AG04450 (cell line): Measurements from ENCODE around the gene REC8. TPM values are rescaled to one million over a fixed set of nuclear protein-coding genes. Genes with fewer than 3 reads are reported as not detected.
A peak's percentile ranks its signal among the peaks of the same experiment; 100 is the strongest.

Experiments
- CTCF ChIA-PET: fragments of 300-600, 350-600 bp; formaldehyde crosslinking; extraction: SDS; loops from one replicate; lab custom pipeline; 2022; ENCODE audit warnings: antibody characterized with exemption, inconsistent platforms; lab: Charles Lee
- POLR2A ChIA-PET: fragments of 350-600 bp; formaldehyde crosslinking; extraction: SDS; loops from one replicate; lab custom pipeline; 2021; ENCODE audit warnings: antibody characterized with exemption, inconsistent platforms; lab: Yijun Ruan, JAX
- DNase-seq: peaks from one replicate; pipeline ENCODE4 v3.0.0-alpha.2; 2011; ENCODE audit warnings: low read depth, low spot score
- H3K27ac ChIP-seq: one replicate; pipeline ENCODE4 v1.5.1; 2012; ENCODE audit warnings: low read depth, low read length, control low read depth
- H3K27me3 ChIP-seq: one replicate; pipeline ENCODE4 v1.6.0; 2012; ENCODE audit warnings: low read length; ENCODE audit not compliant: control insufficient read depth, insufficient read depth
- H3K4me3 ChIP-seq: 2 replicates; pipeline ENCODE4 v1.5.1; 2011; ENCODE audit warnings: mild to moderate bottlenecking, low read depth, low read length, control low read depth
- H3K9me3 ChIP-seq: 2 replicates; pipeline ENCODE4 v1.5.1; 2012; ENCODE audit warnings: low read length; ENCODE audit not compliant: control insufficient read depth, insufficient read depth
- CTCF ChIP-seq: IDR thresholded peaks from 2 replicates; pipeline ENCODE4 v1.5.1; 2011; ENCODE audit warnings: low read depth, low read length, control low read depth, inconsistent platforms
- polyA plus RNA-seq: library from polyadenylated mRNA; depleted of rRNA; stranded (reverse); fragments of >200 nt; gene quantifications from 2 replicates; pipeline ENCODE4 v1.2.3, GENCODE V29; 2011

Gene REC8
- polyA plus RNA-seq, 1 experiment, result 1.5 TPM

DNA sequence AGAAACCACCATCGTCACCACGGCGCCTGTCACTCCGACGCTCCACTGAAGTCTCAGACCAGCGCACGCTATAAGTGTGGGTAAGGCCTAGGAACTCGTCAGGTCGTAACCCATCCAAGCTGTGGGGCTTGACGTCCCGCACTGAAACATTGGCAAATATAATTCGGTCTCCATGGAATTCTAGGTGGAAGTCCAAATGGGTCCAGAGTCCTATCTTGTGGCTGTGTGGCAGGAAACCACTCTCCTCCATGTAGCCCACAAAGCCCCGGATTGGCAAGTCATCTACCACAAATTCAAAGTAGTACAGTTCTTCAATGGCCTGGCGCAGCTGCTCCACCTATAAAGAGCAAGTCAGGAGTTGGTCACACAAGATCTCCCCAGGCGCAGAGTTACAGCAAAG lies 21.1 kb downstream of the REC8 start:
- no peak for DNase-seq
- CTCF ChIA-PET, result no interaction called here
- no peaks in the 10 kb centered on the region for H3K27me3 ChIP-seq
- TF ChIP-seq CTCF, result no peak
- POLR2A ChIA-PET, result no interaction called here
- no peak overlapping the region for H3K27ac ChIP-seq
- H3K4me3 ChIP-seq, result no peak overlapping the region
- no peaks in the 10 kb centered on the region; the same call in 1 of the 2 replicates for H3K9me3 ChIP-seq

DNA sequence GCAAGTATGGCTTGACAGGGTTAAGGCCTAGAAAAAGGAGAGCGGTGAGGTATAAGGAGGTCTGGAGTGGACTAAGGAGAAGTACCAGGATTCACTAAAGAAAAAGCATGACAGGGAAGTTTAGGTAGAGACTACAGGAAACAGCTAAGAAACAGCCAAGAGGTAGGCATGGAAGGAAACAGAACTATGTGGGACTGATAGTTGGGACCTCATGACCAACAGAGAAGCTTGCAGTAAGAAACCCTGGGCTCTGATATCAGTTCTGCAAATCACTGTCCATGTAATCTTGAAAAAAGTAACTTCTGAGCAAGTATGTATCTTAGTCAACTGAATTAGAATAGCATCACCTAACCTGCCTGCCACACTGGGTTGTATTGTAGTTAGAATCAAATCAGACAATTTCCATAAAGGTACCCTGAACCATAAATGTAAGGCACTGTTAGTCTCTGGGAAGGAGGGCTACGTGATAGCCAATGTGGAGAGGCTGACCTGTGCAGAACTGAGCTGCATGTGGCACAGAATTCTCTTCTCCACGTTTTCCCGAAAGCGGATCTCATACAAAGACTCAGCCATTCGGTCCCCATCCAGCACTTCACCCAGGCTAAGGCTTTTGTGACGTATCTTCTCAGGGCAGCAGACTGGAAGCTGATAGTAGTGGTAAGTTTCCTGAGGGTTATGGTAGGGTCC lies 22.4 kb downstream of the REC8 start:
- POLR2A ChIA-PET, result no interaction called here
- CTCF ChIA-PET, result interaction anchor here (0.8 to 3.5 kb wide), 4 partner anchors 33 to 139 kb away, joined by 4 to 24 read pairs (median 4); partner anchors contain the start of genes IRF9 and TINF2
- no peak overlapping the region for H3K27ac ChIP-seq
- no peak for DNase-seq
- H3K27me3 ChIP-seq, result no peaks in the 10 kb centered on the region
- H3K4me3 ChIP-seq, result peak overlapping the region; percentile 87
- no peak for TF ChIP-seq CTCF
- H3K9me3 ChIP-seq, result no peaks in the 10 kb centered on the region; the same call in 1 of the 2 replicates

- Histone ChIP-seq H3K27ac (peak overlapping the region; percentile 94), H3K4me3 (peak overlapping the region; percentile 87), H3K27me3 (no peaks in the 10 kb centered on the region), H3K9me3 (no peaks in the 10 kb centered on the region; the same call in 1 of the 2 replicates)
- DNase-seq, result no peak
- TF ChIP-seq CTCF, result no peak
- POLR2A ChIA-PET, result interaction anchor here (0.6 to 1.3 kb wide), 5 partner anchors 19 to 105 kb away, joined by 3 to 12 read pairs (median 3); partner anchors contain the start of genes CHMP4A and EMC9
- CTCF ChIA-PET, result interaction anchor here (0.8 to 3.5 kb wide), 4 partner anchors 34 to 138 kb away, joined by 4 to 24 read pairs (median 4); partner anchors contain the start of genes IRF9 and TINF2
Observed at GRCh38 chr14:24194873-24195185, 22.9 kb downstream of the REC8 start.

- no peaks in the 10 kb centered on the region for H3K27me3 ChIP-seq
- H3K27ac ChIP-seq, result peak within 1 kb of the TSS; percentile 94
- DNase-seq, result peak; percentile 64
- peak within 1 kb of the TSS; percentile 87 for H3K4me3 ChIP-seq
- POLR2A ChIA-PET, result interaction anchor here (0.6 to 1.3 kb wide), 15 partner anchors 8 to 893 kb away, joined by 3 to 12 read pairs (median 3); partner anchors contain the start of genes CHMP4A, DCAF11, EMC9 and MDP1
- no peak for TF ChIP-seq CTCF
- CTCF ChIA-PET, result interaction anchor here (0.8 to 3.5 kb wide), 7 partner anchors 34 to 138 kb away, joined by 3 to 24 read pairs (median 4); partner anchors contain the start of genes IRF9 and TINF2
- H3K9me3 ChIP-seq, result no peaks in the 10 kb centered on the region; the same call in 1 of the 2 replicates
Observed at GRCh38 chr14:24195186-24196070, 23.5 kb downstream of the REC8 start, which contains the start of gene TM9SF1. Gene TM9SF1, minus strand, starts transcription at chr14:24195441. Its CDS starts 422 bp downstream, at chr14:24195019.
